ENCODE measurements around the gene ST6GALNAC4.

The ST6GALNAC4 gene

DNA sequence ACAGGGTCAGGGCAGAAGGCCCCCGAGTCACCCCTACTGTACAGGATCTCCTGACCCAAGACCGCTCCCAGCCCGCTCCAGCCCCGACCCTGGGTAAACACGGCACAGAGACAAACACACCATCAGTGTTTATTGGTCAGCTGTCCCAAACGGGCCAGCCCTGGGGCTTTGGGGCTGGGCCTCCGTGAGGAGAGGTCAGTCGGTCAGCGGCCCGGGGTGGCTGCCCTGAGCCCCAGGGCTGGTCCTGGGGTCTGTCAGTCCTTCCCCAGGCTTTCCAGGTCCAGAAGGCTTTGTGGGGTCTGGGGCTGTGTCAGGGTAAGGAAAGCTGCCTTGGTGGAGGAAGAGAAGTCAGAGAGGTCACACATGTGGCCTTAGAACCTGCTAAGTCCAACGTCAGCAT is 18.1 kb upstream of the ST6GALNAC4 start:
- H3K27ac Mint-ChIP-seq (ENCODE audit: low read depth), result no peak overlapping the region
- H3K4me3 Mint-ChIP-seq, result peak overlapping the region; percentile 85
- ATAC-seq (replicated peaks; ENCODE audit: extremely low read depth, poor library complexity, severe bottlenecking), result no peak

DNA sequence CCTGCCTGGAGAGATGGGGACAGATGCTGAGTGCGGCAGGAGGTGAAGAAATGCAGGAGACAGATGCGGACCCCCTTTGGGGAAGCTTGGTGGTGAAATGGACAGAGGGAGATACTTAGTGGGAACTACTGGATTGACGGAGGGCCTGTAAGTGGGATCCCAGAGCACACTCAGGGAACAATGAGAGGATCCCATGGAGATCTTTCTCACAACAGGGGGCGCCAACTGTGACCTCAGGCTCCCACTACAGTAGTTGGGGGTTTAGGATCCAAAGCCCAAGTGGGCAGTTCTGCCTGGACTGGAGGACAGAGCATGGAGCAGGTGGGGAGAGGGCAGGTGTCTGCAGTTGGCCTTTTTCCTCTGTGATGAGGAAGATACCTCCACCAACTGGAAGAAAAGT is 17.4 kb upstream of the ST6GALNAC4 start:
- no peak overlapping the region for H3K4me3 Mint-ChIP-seq
- no peak for DNase-seq (ENCODE audit: low spot score in 2 of 2)
- H3K9me3 Mint-ChIP-seq, result no peaks in the 10 kb centered on the region
- no peak overlapping the region for H3K27ac Mint-ChIP-seq (ENCODE audit: low read depth)
- peaks cover 27% of the 10 kb centered on the region for H3K36me3 Mint-ChIP-seq (ENCODE audit: insufficient read depth)
- H3K27me3 Mint-ChIP-seq, result no peaks in the 10 kb centered on the region
- ATAC-seq (replicated peaks; ENCODE audit: extremely low read depth, poor library complexity, severe bottlenecking), result no peak
- peaks cover 57% of the 10 kb centered on the region for H3K4me1 Mint-ChIP-seq

More for the DNA sequence above, 18.1 kb upstream of the ST6GALNAC4 start:
- Mint-ChIP-seq H3K36me3 (ENCODE audit: insufficient read depth) (peaks cover 30% of the 10 kb centered on the region), H3K4me1 (peaks cover 50% of the 10 kb centered on the region), H3K27me3 (no peaks in the 10 kb centered on the region), H3K9me3 (no peaks in the 10 kb centered on the region)
- DNase-seq (ENCODE audit: low spot score in 2 of 2), result no peak

DNA sequence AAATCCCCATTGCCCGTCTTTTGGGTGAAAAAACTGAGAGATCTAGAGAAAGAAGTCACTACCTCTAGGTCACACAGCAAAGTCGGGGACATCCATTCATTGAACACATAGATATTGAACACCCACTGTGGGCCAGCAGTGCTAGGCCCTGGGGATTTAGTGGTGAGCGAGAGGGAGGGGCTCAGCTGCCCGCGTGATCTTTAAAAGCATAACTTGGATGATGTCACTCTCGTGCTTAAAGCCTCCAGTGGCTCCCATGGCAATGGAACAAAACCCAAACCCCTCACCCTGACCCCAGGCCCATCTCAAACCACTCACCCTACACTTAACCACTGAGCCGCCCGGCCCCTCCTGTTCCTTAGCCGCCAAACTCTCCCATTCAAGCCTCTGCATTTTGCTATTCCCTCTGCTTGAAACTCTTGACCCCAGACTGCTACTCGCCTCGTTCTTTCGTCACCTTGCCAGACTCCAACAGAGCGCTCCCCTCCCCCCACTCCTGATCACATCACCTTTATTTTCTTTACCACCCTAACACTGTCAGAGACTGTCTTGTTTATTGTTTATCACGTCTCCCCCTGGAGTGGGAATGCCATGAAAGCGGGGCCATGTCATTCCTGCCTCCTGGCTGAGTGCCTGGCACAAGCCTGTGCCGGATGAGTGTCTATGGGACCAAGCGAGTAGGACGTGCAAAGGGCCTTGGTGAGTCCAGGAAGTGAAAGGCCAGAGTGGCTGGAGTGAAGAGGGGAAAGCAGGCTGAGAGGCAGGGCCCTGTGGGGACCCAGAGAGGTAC is 14.4 kb upstream of the ST6GALNAC4 start:
- Mint-ChIP-seq H3K27ac (ENCODE audit: low read depth) (no peak overlapping the region), H3K27me3 (peaks cover 2% of the 10 kb centered on the region), H3K4me1 (peaks cover 38% of the 10 kb centered on the region), H3K36me3 (ENCODE audit: insufficient read depth) (peaks cover 11% of the 10 kb centered on the region), H3K9me3 (no peaks in the 10 kb centered on the region), H3K4me3 (peak overlapping the region; percentile 74)
- ATAC-seq (replicated peaks; ENCODE audit: extremely low read depth, poor library complexity, severe bottlenecking) (no peak), DNase-seq (ENCODE audit: low spot score in 2 of 2) (no peak)

DNA sequence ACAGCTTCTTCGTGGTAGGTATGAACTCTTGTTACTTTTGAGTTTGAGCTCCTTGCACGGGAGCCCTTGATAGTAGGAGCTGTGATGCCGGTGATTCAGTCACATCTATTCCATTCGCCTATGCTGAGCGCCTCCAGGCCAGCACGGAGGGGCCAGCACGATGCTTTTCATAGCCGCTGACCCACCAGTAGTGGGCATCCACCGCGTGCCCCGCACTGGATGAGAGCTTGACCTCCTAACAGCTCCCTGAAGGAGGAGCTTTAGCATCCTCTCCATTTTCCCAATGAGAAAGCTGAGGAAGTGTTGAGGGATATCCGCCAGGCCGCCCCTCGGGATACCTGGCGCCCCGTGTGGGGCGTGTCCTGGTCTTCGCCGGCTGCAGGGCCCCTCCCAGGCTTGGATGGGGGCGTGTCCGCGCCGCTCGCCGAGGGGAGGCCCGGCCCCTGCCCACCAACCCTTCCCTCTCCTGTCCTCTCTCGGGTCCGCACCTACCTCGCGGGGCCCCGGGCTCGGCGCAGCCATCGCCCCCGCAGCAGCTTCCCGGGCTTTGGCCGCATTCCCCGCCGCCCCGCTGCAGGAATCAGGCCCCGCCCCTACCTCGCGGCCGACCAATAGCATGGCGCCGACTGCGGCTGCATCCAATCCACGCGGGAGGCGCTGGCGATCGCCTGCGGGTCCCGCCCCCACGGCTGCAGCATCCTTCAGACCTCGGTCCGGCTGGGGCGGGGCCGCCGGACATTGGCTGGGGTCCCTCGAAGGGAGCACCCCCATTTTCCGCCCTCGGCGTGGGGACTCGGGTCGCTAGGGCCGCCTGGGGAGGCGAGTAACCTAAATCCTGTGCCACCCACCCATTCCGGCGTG is 13.6 kb upstream of the ST6GALNAC4 start, which contains the start of gene PIP5KL1:
Gene PIP5KL1 (minus strand): TSS at position 547 of the 861 bp plus-strand sequence. CDS start 25 bp downstream, at position 522.
- Mint-ChIP-seq H3K4me3 (peak within 1 kb of the TSS; percentile 74), H3K9me3 (no peaks in the 10 kb centered on the region), H3K4me1 (peaks cover 30% of the 10 kb centered on the region), H3K27me3 (peaks cover 9% of the 10 kb centered on the region), H3K27ac (ENCODE audit: low read depth) (no peak within 1 kb of the TSS), H3K36me3 (ENCODE audit: insufficient read depth) (peaks cover 9% of the 10 kb centered on the region)
- DNase-seq (ENCODE audit: low spot score in 2 of 2), result peak in 1 of 2 donors; percentile 45
- peak; percentile 62 for ATAC-seq (replicated peaks; ENCODE audit: extremely low read depth, poor library complexity, severe bottlenecking)

DNA sequence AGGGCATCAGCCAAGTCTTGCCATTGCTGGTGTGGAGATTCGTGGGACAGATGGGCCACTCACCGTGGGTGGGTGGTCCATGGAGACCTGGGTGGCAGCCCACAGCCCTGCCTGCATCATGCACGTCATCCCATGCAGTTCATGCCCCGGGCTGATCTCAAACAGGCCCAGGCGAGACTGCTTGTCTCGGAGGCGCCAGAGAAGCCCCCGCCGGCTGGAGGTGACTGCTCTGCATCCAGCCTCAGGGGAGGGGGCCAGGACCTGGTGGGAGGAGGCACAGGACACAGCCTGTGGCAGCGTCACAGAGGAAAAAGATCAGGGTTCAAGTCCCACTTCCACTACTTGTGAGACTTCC is 12.8 kb upstream of the ST6GALNAC4 start:
- no peak overlapping the region for H3K27ac Mint-ChIP-seq (ENCODE audit: low read depth)
- no peaks in the 10 kb centered on the region for H3K9me3 Mint-ChIP-seq
- peaks cover 15% of the 10 kb centered on the region for H3K27me3 Mint-ChIP-seq
- DNase-seq (ENCODE audit: low spot score in 2 of 2) (no peak), ATAC-seq (replicated peaks; ENCODE audit: extremely low read depth, poor library complexity, severe bottlenecking) (no peak)
- H3K4me1 Mint-ChIP-seq, result peaks cover 24% of the 10 kb centered on the region
- H3K4me3 Mint-ChIP-seq, result peak overlapping the region; percentile 74
- H3K36me3 Mint-ChIP-seq (ENCODE audit: insufficient read depth), result peaks cover 6% of the 10 kb centered on the region

DNA sequence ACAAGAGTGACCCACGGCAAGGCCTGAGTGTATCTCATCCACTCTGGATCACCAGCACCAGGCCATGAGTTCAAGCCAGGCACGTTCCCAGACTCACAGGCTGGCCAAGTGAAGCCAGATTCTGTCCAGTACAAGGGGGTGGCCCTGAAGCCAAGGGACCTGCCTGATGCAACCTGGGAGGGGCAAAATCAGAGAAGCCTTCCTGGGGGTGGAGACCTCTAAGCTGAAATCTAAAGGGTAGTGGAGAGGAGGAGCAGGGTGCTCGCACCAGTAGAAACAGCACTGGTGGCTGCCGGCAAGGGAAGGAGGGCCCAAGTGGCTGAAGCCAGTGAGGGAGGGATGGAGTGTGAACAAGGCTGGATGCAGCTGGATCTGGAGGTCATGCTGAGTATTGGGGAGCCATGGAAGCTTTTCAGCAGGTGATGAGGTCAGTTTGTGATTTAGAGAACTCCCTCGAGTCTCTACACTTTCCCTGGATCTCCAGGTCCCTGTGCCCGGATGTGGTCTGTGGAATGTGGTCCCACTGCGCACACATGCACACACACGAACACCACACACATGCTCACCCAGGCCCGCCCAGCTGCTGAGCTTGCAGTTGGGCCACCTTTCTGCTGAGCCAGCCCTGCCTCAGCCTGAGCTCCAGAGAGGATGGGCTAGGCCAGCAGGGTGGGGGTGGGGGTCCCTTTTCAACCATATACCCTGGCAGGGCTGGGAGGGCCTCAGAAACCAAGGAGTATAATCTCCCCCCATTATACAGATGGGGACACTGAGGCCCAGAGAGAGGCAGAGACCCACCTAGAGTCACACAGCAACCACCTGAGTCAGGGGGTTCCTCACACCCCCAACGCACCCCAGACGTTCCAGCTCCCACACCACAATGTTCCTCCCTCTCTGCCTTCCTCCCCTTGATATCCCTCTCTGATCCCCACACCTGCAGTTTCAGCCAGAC is 12.1 kb upstream of the ST6GALNAC4 start:
- Mint-ChIP-seq H3K9me3 (no peaks in the 10 kb centered on the region), H3K27ac (ENCODE audit: low read depth) (peak overlapping the region; percentile 44), H3K36me3 (ENCODE audit: insufficient read depth) (peaks cover 6% of the 10 kb centered on the region), H3K4me3 (peak overlapping the region; percentile 74), H3K27me3 (peaks cover 19% of the 10 kb centered on the region), H3K4me1 (peaks cover 18% of the 10 kb centered on the region)
- ATAC-seq (replicated peaks; ENCODE audit: extremely low read depth, poor library complexity, severe bottlenecking), result no peak
- DNase-seq (ENCODE audit: low spot score in 2 of 2), result no peak

DNA sequence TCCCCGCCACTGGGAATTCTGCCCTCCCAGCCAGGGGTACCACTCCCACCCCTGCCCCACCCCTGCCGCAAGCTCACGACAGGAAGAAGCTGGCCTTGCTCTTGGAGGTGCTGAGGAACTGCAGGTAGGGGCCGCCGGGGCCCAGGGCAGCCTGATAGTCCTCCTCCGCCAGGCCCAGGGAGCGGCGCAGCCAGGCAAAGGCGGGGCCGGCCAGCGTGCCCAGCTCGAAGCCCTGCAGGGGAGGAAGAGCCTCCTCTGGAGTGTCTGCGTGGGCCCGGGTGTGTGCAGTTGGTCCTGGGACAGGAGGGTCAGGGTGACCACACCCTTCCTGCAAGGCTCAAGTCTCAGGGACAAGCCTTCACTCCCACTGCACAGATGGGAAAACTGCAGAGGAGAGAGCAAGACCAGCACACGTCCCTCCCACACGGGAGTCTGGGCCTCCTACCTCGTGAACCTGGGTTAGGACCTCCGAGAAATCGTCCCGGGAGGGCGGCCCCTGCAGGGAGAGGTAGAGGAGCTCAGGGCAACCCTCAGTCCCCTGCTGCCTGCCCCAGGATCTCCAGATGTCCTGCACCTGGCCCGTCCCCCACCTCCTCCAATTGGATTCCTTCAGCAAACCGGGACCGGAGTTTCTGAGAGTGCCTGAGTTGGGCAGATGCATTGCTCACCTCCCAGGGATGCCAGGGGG is 11.3 kb upstream of the ST6GALNAC4 start:
- Mint-ChIP-seq H3K27me3 (peaks cover 19% of the 10 kb centered on the region), H3K4me3 (peak overlapping the region; percentile 27), H3K27ac (ENCODE audit: low read depth) (peak overlapping the region; percentile 44), H3K4me1 (peaks cover 17% of the 10 kb centered on the region), H3K36me3 (ENCODE audit: insufficient read depth) (peaks cover 10% of the 10 kb centered on the region), H3K9me3 (no peaks in the 10 kb centered on the region)
- ATAC-seq (replicated peaks; ENCODE audit: extremely low read depth, poor library complexity, severe bottlenecking), result no peak
- no peak for DNase-seq (ENCODE audit: low spot score in 2 of 2)

DNA sequence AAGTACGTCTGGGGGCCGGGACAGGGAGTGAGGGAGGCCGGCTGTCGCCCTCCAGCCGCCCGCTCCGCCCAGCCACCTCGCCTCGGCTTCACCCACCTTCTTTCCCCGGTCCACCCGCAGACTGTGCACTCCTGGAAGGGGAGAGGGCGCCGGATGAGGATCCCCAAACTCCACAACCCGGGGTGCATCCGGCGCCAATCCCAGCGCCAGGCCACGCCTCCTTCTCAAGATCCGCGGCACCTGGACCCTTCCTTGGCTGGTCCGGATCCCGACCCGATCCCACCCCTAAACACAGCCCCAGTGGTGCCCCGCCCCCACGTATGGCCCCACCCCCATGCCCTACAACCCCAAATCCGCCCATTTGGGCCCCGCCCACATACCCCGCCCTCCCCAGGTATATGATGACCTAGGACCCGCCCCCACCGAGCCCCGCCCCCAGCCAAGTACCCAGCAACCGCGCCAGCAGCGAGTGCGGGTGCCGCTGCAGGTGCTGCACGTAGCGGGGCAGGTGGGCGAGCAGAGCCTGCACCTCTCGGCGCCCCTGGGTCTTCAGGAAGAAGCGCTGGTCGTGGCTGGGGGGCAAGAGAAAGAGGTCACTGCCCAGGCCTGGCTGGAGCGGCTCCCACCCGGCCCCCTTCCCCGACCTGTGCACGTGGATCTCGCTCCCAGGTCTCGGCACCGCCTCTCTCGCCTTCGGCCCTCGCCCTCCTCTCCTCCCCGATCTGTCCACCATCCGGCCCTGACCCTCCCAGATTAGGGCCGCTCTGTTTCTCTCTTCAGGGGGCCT is 10.6 kb upstream of the ST6GALNAC4 start:
- Mint-ChIP-seq H3K9me3 (no peaks in the 10 kb centered on the region), H3K27ac (ENCODE audit: low read depth) (no peak overlapping the region), H3K36me3 (ENCODE audit: insufficient read depth) (peaks cover 10% of the 10 kb centered on the region), H3K27me3 (peaks cover 19% of the 10 kb centered on the region), H3K4me3 (peak overlapping the region; percentile 57), H3K4me1 (peaks cover 17% of the 10 kb centered on the region)
- DNase-seq (ENCODE audit: low spot score in 2 of 2) (peak in 1 of 2 donors; percentile 28), ATAC-seq (replicated peaks; ENCODE audit: extremely low read depth, poor library complexity, severe bottlenecking) (peak; percentile 45)

DNA sequence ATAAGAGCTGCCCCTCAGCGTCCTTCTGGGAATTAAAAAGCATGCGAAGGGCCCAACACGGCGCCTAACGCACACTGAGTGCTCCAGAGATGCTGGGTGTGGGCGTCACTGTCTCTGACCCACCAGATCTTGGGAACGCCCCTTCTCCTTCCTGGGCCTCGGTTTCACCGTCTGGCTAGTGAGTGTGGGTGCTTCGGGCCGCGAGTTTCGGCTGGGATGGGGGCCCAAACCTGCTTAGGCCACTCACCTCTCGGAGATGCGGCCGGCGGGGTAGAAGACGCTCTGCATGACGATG is 10.0 kb upstream of the ST6GALNAC4 start:
- ATAC-seq (replicated peaks; ENCODE audit: extremely low read depth, poor library complexity, severe bottlenecking), result no peak
- peak overlapping the region; percentile 57 for H3K4me3 Mint-ChIP-seq
- H3K9me3 Mint-ChIP-seq, result no peaks in the 10 kb centered on the region
- DNase-seq (ENCODE audit: low spot score in 2 of 2), result no peak
- H3K4me1 Mint-ChIP-seq, result peaks cover 17% of the 10 kb centered on the region
- H3K27me3 Mint-ChIP-seq, result peaks cover 19% of the 10 kb centered on the region
- no peak overlapping the region for H3K27ac Mint-ChIP-seq (ENCODE audit: low read depth)
- H3K36me3 Mint-ChIP-seq (ENCODE audit: insufficient read depth), result peaks cover 10% of the 10 kb centered on the region

DNA sequence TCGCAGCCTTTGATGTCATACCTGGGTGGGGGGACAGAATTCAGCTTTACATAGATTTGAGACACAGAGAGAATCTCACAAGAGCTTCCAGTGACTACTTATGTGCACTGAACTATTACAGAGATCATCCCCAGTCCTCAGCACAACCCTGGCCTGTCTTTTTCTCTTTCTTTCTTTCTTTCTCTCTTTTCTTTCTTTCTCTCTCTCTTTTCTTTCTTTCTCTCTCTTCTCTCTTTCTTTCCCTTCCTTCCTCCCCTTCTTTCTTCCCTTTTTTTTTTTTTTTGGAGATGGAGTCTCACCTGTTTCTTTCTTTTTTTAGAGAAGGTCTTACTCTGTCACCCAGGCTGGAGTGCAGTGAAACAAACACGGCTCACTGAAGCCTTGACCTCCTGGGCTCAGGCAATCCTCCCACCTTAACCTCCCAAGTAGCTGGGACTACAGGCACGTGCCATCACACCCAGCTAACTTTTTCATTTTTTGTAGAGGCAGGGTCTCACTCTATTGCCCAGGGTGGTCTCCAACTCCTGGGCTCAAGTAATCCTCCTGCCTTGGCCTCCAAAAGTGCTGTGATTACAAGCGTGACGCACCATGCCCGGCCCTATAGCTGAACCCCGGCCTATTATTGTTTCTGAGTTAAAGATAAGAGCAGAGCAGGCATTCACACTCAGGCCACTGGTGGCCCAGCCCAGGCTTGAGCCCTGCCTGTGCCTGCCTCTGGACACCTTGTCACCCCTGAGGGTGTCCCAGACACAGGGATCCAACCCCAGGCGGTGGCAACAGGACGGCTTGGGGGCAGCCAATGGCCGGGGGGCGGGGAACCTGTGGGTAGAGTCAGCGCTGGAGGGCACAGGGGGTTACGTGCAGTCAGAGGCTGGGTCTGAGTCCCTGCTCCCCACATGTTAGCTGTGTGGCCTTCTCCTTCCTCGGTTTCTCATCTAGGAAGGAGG is 9.4 kb upstream of the ST6GALNAC4 start:
- peak overlapping the region; percentile 57 for H3K4me3 Mint-ChIP-seq
- H3K9me3 Mint-ChIP-seq, result no peaks in the 10 kb centered on the region
- no peak for ATAC-seq (replicated peaks; ENCODE audit: extremely low read depth, poor library complexity, severe bottlenecking)
- peak overlapping the region; percentile 22 for H3K27ac Mint-ChIP-seq (ENCODE audit: low read depth)
- H3K4me1 Mint-ChIP-seq, result peaks cover 18% of the 10 kb centered on the region
- peaks cover 19% of the 10 kb centered on the region for H3K27me3 Mint-ChIP-seq
- H3K36me3 Mint-ChIP-seq (ENCODE audit: insufficient read depth), result peaks cover 10% of the 10 kb centered on the region
- no peak for DNase-seq (ENCODE audit: low spot score in 2 of 2)

Data from central memory CD8-positive, alpha-beta T cell (primary cell).